Measurements from ENCODE around the gene CD22. TPM values are rescaled to one million over a fixed set of nuclear protein-coding genes. Genes with fewer than 3 reads are reported as not detected.

The CD22 gene
- total and polyA plus RNA-seq, 2 of the 8 experiments (the other 6 are each of a cell fraction or from before 2014, with no cell fraction given), result 0.06 to 0.60 TPM

- DNase-seq (ENCODE audit: low read depth in 1 of 2, low spot score in 2 of 2), result no peak
- Histone ChIP-seq H3K27ac (ENCODE audit: low read depth, low read length) (no peak overlapping the region), H3K79me1 (ENCODE audit: low read depth, low read length) (no peaks in the 10 kb centered on the region), H3K36me3 (ENCODE audit: control insufficient read depth in 2 of 4, insufficient read depth in 4 of 4, low read length in 3 of 4) (no peaks in the 10 kb centered on the region), H2BK20ac (ENCODE audit: low read length) (no peak overlapping the region), H3K4me1 (replicated peaks in 1 of 4; ENCODE audit: control insufficient read depth in 3 of 4, insufficient read depth in 4 of 4, low read length in 3 of 4) (no peaks in the 10 kb centered on the region), H3K4ac (replicated peaks; ENCODE audit: insufficient read length, low read depth, low read length) (no peak overlapping the region), H2BK5ac (ENCODE audit: low read depth, low read length) (no peak overlapping the region), H3K79me2 (ENCODE audit: control insufficient read depth in 1 of 2, insufficient read depth in 2 of 2, low read length in 2 of 2) (no peaks in the 10 kb centered on the region), H3K9ac (replicated peaks in 1 of 4; ENCODE audit: extremely low read depth in 1 of 4, low read depth in 3 of 4, low read length in 3 of 4) (no peak overlapping the region), H3K56ac (replicated peaks; ENCODE audit: insufficient read length, low read depth, low read length) (no peak overlapping the region), H2AFZ (ENCODE audit: low read length) (no peak overlapping the region), H4K8ac (ENCODE audit: extremely low read depth, insufficient read depth, low read length) (no peak overlapping the region), H2BK15ac (ENCODE audit: low read length) (no peak overlapping the region), H4K91ac (replicated peaks; ENCODE audit: insufficient read length, low read length) (no peak overlapping the region), H3K23ac (ENCODE audit: insufficient read length) (no peak overlapping the region), H3K4me2 (ENCODE audit: insufficient read depth in 1 of 2, low read depth in 2 of 2, low read length in 2 of 2) (no peak overlapping the region), H2AK5ac (ENCODE audit: low read depth, low read length) (no peak overlapping the region), H3K18ac (ENCODE audit: extremely low read depth, low read length) (no peak overlapping the region), H4K20me1 (replicated peaks in 1 of 2; ENCODE audit: control insufficient read depth in 1 of 2, insufficient read depth in 2 of 2, low read length in 2 of 2) (no peaks in the 10 kb centered on the region), H2BK12ac (ENCODE audit: low read depth, low read length) (no peak overlapping the region), H3K14ac (ENCODE audit: insufficient read length) (no peak overlapping the region), H2BK120ac (replicated peaks; ENCODE audit: low read depth, low read length) (no peak overlapping the region), H3K27me3 (replicated peaks in 1 of 4; ENCODE audit: control insufficient read depth in 3 of 4, extremely low read depth in 1 of 4, insufficient read depth in 3 of 4, low read length in 3 of 4) (0 out of 7 replicates have a peak, but pooled peaks cover 0 to 2% (median 0%) of the 10 kb centered on the region in 4 experiments), H4K5ac (ENCODE audit: insufficient read length, low read depth, low read length) (no peak overlapping the region), H3K4me3 (ENCODE audit: extremely low read depth in 1 of 4, insufficient read depth in 2 of 4, low read depth in 3 of 4, low read length in 4 of 4) (no peak overlapping the region), H3K9me3 (ENCODE audit: insufficient read depth in 2 of 2, low read depth in 1 of 2, low read length in 1 of 2) (peaks cover 29 to 38% of the 10 kb centered on the region in 2 experiments), H3K23me2 (ENCODE audit: low read depth, low read length) (peaks cover 7% of the 10 kb centered on the region; the same call in 1 of the 2 replicates)
- CTCF ChIA-PET (ENCODE audit: partially characterized antibody), result interaction anchor here (0.8 to 1.9 kb wide), 2 partner anchors 36 to 80 kb away, joined by 3 to 6 read pairs; no protein-coding TSS in a partner anchor
- 89% methylated on average over 6 of the region's 6 CpGs; no CpG with 5 or more reads in 1 of the 2 experiments for WGBS, 2 experiments (ENCODE audit: extremely low coverage in 1 of 2, insufficient coverage in 1 of 2, insufficient read length in 1 of 2, insufficient replicate concordance in 2 of 2, low coverage in 1 of 2, low lambda C conversion rate in 2 of 2, missing lambda C conversion rate in 1 of 2)
- FAIRE-seq, result no peak
- POLR2A ChIA-PET (ENCODE audit: partially characterized antibody), result no interaction called here
- TF ChIP-seq RFX5 (IDR thresholded peaks at IDR 0.05; ENCODE audit: borderline replicate concordance, low read depth, low read length) (no peak), SP1 (IDR thresholded peaks at IDR 0.05; ENCODE audit: low read depth, low read length) (no peak), SIX5 (IDR thresholded peaks at IDR 0.05; ENCODE audit: low read depth, low read length) (no peak), RNF2 (IDR thresholded peaks at IDR 0.05; ENCODE audit: borderline replicate concordance, low read depth, low read length, missing control alignments, poor library complexity, severe bottlenecking) (no peak), HDAC2 (IDR thresholded peaks at IDR 0.05; ENCODE audit: borderline replicate concordance in 1 of 2, low read depth in 2 of 2, low read length in 2 of 2) (no peak)
Observed at GRCh38 chr19:35388277-35389054, 59.5 kb downstream of the CD22 start.

All from H1 (cell line).